Chondrocyte (in vitro differentiated cells): ENCODE results near the gene NTSR1. TPM values are rescaled to one million over a fixed set of nuclear protein-coding genes. Genes with fewer than 3 reads are reported as not detected.
A peak's percentile ranks its signal among the peaks of the same experiment; 100 is the strongest.

Experiments used
- DNase-seq: peaks from one replicate; pipeline ENCODE4 v3.0.0; 2021; ENCODE audit warnings: mixed read lengths, low spot score
- H3K27ac Mint-ChIP-seq: one replicate; pipeline ENCODE4 v1.8.0; 2021; ENCODE audit warnings: mild to moderate bottlenecking, moderate library complexity, mixed read lengths; ENCODE audit not compliant: unreplicated experiment
- H3K27me3 Mint-ChIP-seq: 2 replicates; pipeline ENCODE4 v1.8.0; 2021; ENCODE audit warnings: low read depth, mixed read lengths
- H3K36me3 Mint-ChIP-seq: 2 replicates; pipeline ENCODE4 v1.8.0; 2021; ENCODE audit warnings: low read depth, mixed read lengths
- H3K4me1 Mint-ChIP-seq: 2 replicates; pipeline ENCODE4 v1.8.0; 2021; ENCODE audit warnings: low read depth, mild to moderate bottlenecking, mixed read lengths
- H3K4me3 Mint-ChIP-seq: one replicate; pipeline ENCODE4 v1.8.0; 2021; ENCODE audit warnings: mild to moderate bottlenecking, moderate library complexity, mixed read lengths; ENCODE audit not compliant: unreplicated experiment
- H3K9me3 Mint-ChIP-seq: 2 replicates; pipeline ENCODE4 v1.8.0; 2021; ENCODE audit warnings: low read depth, mixed read lengths
- long read RNA-seq: library from polyadenylated mRNA; stranded (forward); transcript quantifications from one replicate; pipeline ENCODE4 v2.0.0, GENCODE V29; 2021
- total RNA-seq: library from RNA; stranded (reverse); gene quantifications from 3 replicates; pipeline ENCODE4 v1.2.1, GENCODE V29; 2021
- TF ChIP-seq, protein P1 (sequence below): fragments of 200-600 bp; sonication (generic); IDR thresholded peaks from 2 replicates; pipeline ENCODE4 v1.5.0; 2021; ENCODE audit warnings: antibody characterized with exemption, mild to moderate bottlenecking, moderate library complexity

The NTSR1 gene
- total RNA-seq: 0.10 TPM in 1 of 3 replicates, not detected in the others
- long read RNA-seq: 0 reads

DNA sequence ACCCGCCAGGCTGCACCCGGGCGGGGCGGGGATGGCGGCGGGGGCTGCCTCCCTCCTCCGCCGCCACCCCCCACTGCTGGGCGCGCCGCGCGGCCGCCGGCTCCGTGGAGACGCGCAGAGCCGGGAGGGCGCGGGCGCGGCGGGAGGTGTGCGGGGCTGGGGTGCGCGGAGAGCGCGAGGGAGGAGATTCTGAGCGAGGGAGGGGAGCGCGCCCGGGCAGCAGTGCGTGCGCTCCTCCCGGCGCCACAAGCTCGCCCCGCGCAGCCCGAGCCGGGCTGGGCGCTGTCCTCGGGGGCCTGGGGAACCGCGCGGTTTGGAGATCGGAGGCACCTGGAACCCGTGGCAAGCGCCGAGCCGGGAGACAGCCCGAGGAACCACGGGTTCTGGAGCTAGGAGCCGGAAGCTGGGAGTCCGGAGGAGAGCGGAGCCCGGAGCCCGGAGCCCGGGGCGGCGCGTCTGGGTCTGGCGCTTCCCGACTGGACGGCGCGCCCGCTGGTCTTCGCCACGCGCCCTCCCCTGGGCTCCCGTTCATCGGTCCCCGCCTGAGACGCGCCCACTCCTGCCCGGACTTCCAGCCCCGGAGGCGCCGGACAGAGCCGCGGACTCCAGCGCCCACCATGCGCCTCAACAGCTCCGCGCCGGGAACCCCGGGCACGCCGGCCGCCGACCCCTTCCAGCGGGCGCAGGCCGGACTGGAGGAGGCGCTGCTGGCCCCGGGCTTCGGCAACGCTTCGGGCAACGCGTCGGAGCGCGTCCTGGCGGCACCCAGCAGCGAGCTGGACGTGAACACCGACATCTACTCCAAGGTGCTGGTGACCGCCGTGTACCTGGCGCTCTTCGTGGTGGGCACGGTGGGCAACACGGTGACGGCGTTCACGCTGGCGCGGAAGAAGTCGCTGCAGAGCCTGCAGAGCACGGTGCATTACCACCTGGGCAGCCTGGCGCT, at the start of gene NTSR1:
TSS of gene NTSR1 (plus strand) at position 246 of the 946 bp plus-strand sequence. CDS start at position 618, 372 bp downstream.
- no peak within 1 kb of the TSS for H3K4me3 Mint-ChIP-seq
- no peaks in the 10 kb centered on the region for H3K9me3 Mint-ChIP-seq
- TF ChIP-seq, protein P1, sequence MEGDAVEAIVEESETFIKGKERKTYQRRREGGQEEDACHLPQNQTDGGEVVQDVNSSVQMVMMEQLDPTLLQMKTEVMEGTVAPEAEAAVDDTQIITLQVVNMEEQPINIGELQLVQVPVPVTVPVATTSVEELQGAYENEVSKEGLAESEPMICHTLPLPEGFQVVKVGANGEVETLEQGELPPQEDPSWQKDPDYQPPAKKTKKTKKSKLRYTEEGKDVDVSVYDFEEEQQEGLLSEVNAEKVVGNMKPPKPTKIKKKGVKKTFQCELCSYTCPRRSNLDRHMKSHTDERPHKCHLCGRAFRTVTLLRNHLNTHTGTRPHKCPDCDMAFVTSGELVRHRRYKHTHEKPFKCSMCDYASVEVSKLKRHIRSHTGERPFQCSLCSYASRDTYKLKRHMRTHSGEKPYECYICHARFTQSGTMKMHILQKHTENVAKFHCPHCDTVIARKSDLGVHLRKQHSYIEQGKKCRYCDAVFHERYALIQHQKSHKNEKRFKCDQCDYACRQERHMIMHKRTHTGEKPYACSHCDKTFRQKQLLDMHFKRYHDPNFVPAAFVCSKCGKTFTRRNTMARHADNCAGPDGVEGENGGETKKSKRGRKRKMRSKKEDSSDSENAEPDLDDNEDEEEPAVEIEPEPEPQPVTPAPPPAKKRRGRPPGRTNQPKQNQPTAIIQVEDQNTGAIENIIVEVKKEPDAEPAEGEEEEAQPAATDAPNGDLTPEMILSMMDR: no peak
- H3K27ac Mint-ChIP-seq: no peak within 1 kb of the TSS
- peaks cover 11% of the 10 kb centered on the region for H3K4me1 Mint-ChIP-seq
- H3K36me3 Mint-ChIP-seq: no peaks in the 10 kb centered on the region
- peak; percentile 86 for DNase-seq
- H3K27me3 Mint-ChIP-seq: peaks cover 42% of the 10 kb centered on the region

DNA sequence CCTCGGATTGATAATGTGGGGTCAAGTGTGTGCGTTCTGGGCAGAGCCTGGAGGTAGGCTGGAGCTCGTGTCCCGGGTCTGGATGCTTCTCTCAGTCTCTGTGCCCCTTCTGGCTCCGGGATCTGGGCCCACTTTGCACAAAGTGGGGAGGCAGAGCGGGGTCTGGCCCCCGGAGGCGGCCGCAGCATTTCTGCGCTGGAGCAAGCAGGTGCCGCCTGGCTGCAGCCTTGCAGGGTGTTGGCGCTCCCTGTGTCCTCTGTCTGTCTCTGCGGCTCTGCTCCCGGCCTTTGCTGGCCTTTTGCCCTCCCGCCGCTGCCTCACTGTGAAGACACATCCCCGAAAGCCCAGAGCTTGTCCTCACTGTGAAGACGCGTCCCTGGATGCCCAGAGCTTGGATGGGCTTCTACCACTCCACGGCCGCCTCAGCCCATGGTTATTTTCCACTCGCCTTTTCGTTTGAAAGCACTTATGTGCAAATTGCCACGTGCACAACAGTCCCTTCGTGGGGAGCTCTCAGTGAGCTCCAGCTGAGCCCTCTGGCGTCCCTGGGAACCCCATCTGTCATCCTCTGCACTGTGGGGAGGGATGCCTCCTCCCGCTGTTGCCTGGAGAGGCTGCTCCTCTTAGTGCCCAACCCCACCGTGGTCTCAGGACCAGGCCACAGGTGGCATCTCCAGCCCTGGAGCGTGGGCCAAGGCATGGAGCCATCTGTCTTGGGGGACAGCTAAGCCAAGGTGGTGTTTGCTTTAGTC, 49.0 kb upstream of the NTSR1 start:
- Mint-ChIP-seq H3K4me3 (no peak overlapping the region), H3K9me3 (no peaks in the 10 kb centered on the region), H3K27me3 (peaks cover 6% of the 10 kb centered on the region), H3K27ac (no peak overlapping the region), H3K36me3 (no peaks in the 10 kb centered on the region), H3K4me1 (no peaks in the 10 kb centered on the region)
- TF ChIP-seq, protein P1: no peak
- no peak for DNase-seq

DNA sequence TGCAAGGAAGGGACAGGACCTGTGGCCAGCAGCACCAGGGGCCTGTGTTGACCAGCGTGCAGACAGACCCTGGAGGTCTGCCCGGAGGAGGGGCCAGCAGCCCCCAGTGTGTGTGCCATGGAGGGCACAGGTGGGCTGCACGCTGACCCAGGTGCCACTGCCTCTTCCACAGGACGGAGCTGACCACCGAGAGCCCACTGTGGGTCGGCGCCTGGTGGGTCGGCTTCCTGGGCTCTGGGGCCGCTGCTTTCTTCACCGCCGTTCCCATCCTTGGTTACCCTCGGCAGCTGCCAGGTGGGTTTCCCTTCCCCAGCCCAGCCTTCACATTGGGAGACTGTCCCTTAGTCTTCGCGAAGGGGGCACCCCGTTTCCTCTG, 48.4 kb upstream of the NTSR1 start:
- DNase-seq: no peak
- TF ChIP-seq, protein P1: no peak
- Mint-ChIP-seq H3K4me1 (no peaks in the 10 kb centered on the region), H3K27ac (no peak overlapping the region), H3K36me3 (no peaks in the 10 kb centered on the region), H3K9me3 (no peaks in the 10 kb centered on the region), H3K27me3 (peaks cover 9% of the 10 kb centered on the region), H3K4me3 (no peak overlapping the region)

DNA sequence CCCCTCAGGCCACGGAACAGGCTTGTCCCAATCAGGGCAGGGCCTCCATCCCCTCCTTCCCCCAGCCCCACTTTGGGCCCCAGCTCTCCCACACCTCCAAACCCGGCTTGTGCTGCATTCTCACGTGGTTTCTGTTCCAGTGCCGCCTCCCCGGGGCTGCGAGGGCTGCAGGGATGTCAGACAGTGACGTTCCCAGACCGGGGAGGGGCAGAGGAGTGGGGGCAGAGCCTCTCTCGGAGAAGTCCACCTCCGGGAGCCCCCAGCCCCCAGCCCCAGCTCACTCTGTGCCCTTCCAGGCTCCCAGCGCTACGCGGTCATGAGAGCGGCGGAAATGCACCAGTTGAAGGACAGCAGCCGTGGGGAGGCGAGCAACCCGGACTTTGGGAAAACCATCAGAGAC, 47.9 kb upstream of the NTSR1 start:
- no peaks in the 10 kb centered on the region for H3K36me3 Mint-ChIP-seq
- no peaks in the 10 kb centered on the region for H3K9me3 Mint-ChIP-seq
- TF ChIP-seq, protein P1: no peak
- no peaks in the 10 kb centered on the region for H3K4me1 Mint-ChIP-seq
- H3K27me3 Mint-ChIP-seq: peaks cover 9% of the 10 kb centered on the region
- no peak overlapping the region for H3K4me3 Mint-ChIP-seq
- no peak for DNase-seq
- no peak overlapping the region for H3K27ac Mint-ChIP-seq

DNA sequence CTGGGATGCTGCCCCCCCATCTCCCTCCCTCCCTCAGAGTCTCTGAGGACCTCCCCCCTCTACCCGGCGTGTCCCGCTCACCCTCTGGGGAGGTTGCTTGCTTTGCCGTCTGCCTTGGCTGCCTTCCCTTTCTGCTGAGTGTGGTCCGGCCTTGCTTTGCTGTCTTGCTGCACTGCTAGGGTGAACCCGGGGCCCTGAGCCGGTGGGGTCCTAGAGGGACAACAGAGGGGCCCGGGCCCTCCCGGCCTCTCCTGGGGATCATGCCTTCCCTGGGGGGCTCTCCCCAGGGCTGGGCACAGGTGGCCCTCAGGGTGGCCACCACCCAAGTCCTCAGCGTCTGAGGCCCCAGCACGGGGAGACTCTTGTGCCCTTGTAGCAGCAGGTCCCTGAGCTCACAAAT, 47.0 kb upstream of the NTSR1 start:
- TF ChIP-seq, protein P1: no peak
- H3K9me3 Mint-ChIP-seq: no peaks in the 10 kb centered on the region
- H3K4me1 Mint-ChIP-seq: no peaks in the 10 kb centered on the region
- H3K27ac Mint-ChIP-seq: no peak overlapping the region
- peaks cover 13% of the 10 kb centered on the region for H3K27me3 Mint-ChIP-seq
- DNase-seq: no peak
- H3K36me3 Mint-ChIP-seq: no peaks in the 10 kb centered on the region
- no peak overlapping the region for H3K4me3 Mint-ChIP-seq
